K562 (cell line): ENCODE measurements around the gene RNF113B. TPM values are rescaled to one million over a fixed set of nuclear protein-coding genes. Genes with fewer than 3 reads are reported as not detected.

Source experiments
- ATAC-seq: fragments of 200-7000 bp; cut with Tn5 transposase; 3 replicates; pipeline ENCODE4 v1.9.1; 2020; ENCODE audit warnings: moderate library complexity
- Bru-seq: library from RNA; stranded (reverse); fragments of 400-500 nt; gene quantifications from one replicate; lab custom pipeline; 2021; lab: Mats Ljungman, UMichigan
- BruChase-seq, 2 experiments: library from RNA; stranded (reverse); fragments of 400-500 nt; gene quantifications; one replicate each; lab custom pipeline; 2021; lab: Mats Ljungman, UMichigan
- BruUV-seq: library from RNA; stranded (reverse); fragments of 400-500 nt; replicated peaks from 2 replicates; lab custom pipeline; 2021; lab: Mats Ljungman, UMichigan
- CTCF ChIA-PET: fragments of 300-600 bp; formaldehyde crosslinking; extraction: SDS; loops from one replicate; lab custom pipeline; 2021; ENCODE audit warnings: low intra/inter-chr PET ratio; lab: Yijun Ruan, JAX
- POLR2A ChIA-PET: fragments of 300-600, 350-650 bp; sonication (Branson Sonifier 250); formaldehyde crosslinking; extraction: SDS; loops from one replicate; lab custom pipeline; 2021; ENCODE audit warnings: antibody characterized with exemption, inconsistent platforms; lab: Yijun Ruan, JAX
- DNase-seq, 4 experiments: peaks; one replicate each; pipeline versions ENCODE4 v3.0.0 to v3.0.0-alpha.2; 2011 to 2018; ENCODE audit warnings: low spot score in 3 of 4, mixed read lengths in 3 of 4; ENCODE audit errors: extremely low read depth in 1 of 4
- FAIRE-seq: peaks from 2 replicates; lab custom pipeline; 2011; peaks lifted over from hg19 to GRCh38; lab: Jason Lieb, UNC
- H2AFZ ChIP-seq: 2 replicates; pipeline ENCODE4 v1.6.0; 2011; ENCODE audit warnings: low read depth, low read length, control low read depth, inconsistent platforms
- H3K27ac ChIP-seq: fragments of 200-600 bp; 3 replicates; pipeline ENCODE4 v1.8.0; 2011; ENCODE audit warnings: low read depth, mild to moderate bottlenecking, control low read depth, inconsistent platforms, low read length, moderate library complexity, mixed read lengths; ENCODE audit errors: extremely low read depth
- H3K27me3 ChIP-seq, 2 experiments: fragments of 300-600 bp in 1 of 2; 2 replicates in 1 of 2; 3 replicates in 1 of 2; pipeline versions ENCODE4 v1.6.0 to v1.8.0; 2011; ENCODE audit warnings: inconsistent platforms in 2 of 2, low read length in 2 of 2, mild to moderate bottlenecking in 1 of 2, mixed read lengths in 1 of 2, moderate library complexity in 1 of 2; ENCODE audit not compliant: control insufficient read depth in 2 of 2, insufficient read depth in 2 of 2
- H3K36me3 ChIP-seq: fragments of 300-600 bp; 3 replicates; pipeline ENCODE4 v1.8.0; 2011; ENCODE audit warnings: mild to moderate bottlenecking, low read length, inconsistent platforms; ENCODE audit not compliant: control insufficient read depth, insufficient read depth
- H3K4me1 ChIP-seq, 2 experiments: fragments of 200-600 bp in 1 of 2; replicated peaks in 1 of 2; 2 replicates in 1 of 2; 3 replicates in 1 of 2; pipeline versions ENCODE4 v1.5.1 to v1.8.0; 2011; ENCODE audit warnings: inconsistent platforms in 2 of 2, low read length in 2 of 2, mild to moderate bottlenecking in 1 of 2, mixed read lengths in 1 of 2, moderate library complexity in 1 of 2; ENCODE audit not compliant: control insufficient read depth in 2 of 2, insufficient read depth in 2 of 2
- H3K4me2 ChIP-seq: 2 replicates; pipeline ENCODE4 v1.6.1; 2011; ENCODE audit warnings: low read length, control low read depth, inconsistent platforms, mixed read lengths; ENCODE audit not compliant: insufficient read depth
- H3K4me3 ChIP-seq: fragments of 200-600 bp; sonication (generic), shearing (Covaris generic); 2 replicates; pipeline ENCODE4 v1.5.1; 2016; ENCODE audit warnings: control low read depth, inconsistent platforms
- H3K79me2 ChIP-seq: fragments of 200-600 bp; 3 replicates; pipeline ENCODE4 v1.8.0; 2011; ENCODE audit warnings: low read length, inconsistent platforms; ENCODE audit not compliant: control insufficient read depth, insufficient read depth
- H3K9ac ChIP-seq, 2 experiments: 2 replicates each; pipeline versions ENCODE4 v1.6.0 to v1.6.1; 2011; ENCODE audit warnings: low read depth in 2 of 2, low read length in 2 of 2, control low read depth in 1 of 2, inconsistent platforms in 1 of 2, mild to moderate bottlenecking in 1 of 2, mixed read lengths in 1 of 2; ENCODE audit not compliant: insufficient read depth in 1 of 2
- H3K9me1 ChIP-seq: one replicate; pipeline ENCODE4 v1.6.0; 2011; ENCODE audit warnings: inconsistent platforms, mild to moderate bottlenecking, low read length, moderate library complexity; ENCODE audit not compliant: control insufficient read depth, insufficient read depth
- H3K9me3 ChIP-seq: replicated peaks from 2 replicates; pipeline ENCODE4 v1.5.1; 2011; ENCODE audit warnings: low read depth, low read length, inconsistent platforms; ENCODE audit not compliant: control insufficient read depth, insufficient read depth
- H4K20me1 ChIP-seq: replicated peaks from 2 replicates; pipeline ENCODE4 v1.6.1; 2011; ENCODE audit warnings: low read length, inconsistent platforms, mixed read lengths; ENCODE audit not compliant: control insufficient read depth, insufficient read depth
- CREB1 ChIP-seq, 2 experiments: sonication (generic) in 1 of 2; formaldehyde crosslinking in 1 of 2; IDR thresholded peaks; 2 replicates each; pipeline versions ENCODE4 v1.6.1 to v1.8.0; 2012 to 2022; ENCODE audit warnings: inconsistent platforms in 1 of 2, mild to moderate bottlenecking in 1 of 2, missing genetic modification reagents in 1 of 2, moderate library complexity in 1 of 2
- KLF16 ChIP-seq: IDR thresholded peaks from 2 replicates; pipeline ENCODE4 v1.6.1; 2016; ENCODE audit warnings: antibody characterized with exemption
- MGA ChIP-seq: fragments of 450-650 bp; IDR thresholded peaks from 2 replicates; pipeline ENCODE4 v1.6.1; 2016; ENCODE audit warnings: mild to moderate bottlenecking, moderate library complexity
- SAP30 ChIP-seq: fragments of 200-600 bp; sonication (generic); IDR thresholded peaks from 2 replicates; pipeline ENCODE4 v1.6.1; 2012; ENCODE audit warnings: borderline replicate concordance, low read depth, mild to moderate bottlenecking, moderate library complexity, low read length, control low read depth, inconsistent platforms; ENCODE audit not compliant: insufficient read depth, poor library complexity, severe bottlenecking
- ZNF316 ChIP-seq: fragments of 450-650 bp; IDR thresholded peaks from 2 replicates; pipeline ENCODE4 v1.6.1; 2016
- WGBS: fragments of 100-300 bp; shearing (Covaris generic); methylation state at CpG from one replicate; pipeline ENCODE4 v1.1.6; 2016; ENCODE audit warnings: low coverage, mixed read lengths; ENCODE audit not compliant: insufficient coverage; ENCODE audit errors: missing lambda C conversion rate; 5-methylcytosine and 5-hydroxymethylcytosine counted together
- in situ Hi-C: fragments of 300-500 bp; cut with MboI; formaldehyde crosslinking; loops from 4 replicates; pipeline ENCODE4 v1.15.0; 2018; ENCODE audit warnings: inconsistent platforms, mixed read lengths
- intact Hi-C: fragments of 100-400 bp; cut with micrococcal nuclease; formaldehyde crosslinking; loops from 2 replicates; pipeline ENCODE4 v1.14.2; 2022
- long read RNA-seq, 3 experiments: library from polyadenylated mRNA in 2 of 3; library from RNA in 1 of 3; unstranded in 2 of 3; stranded (forward) in 1 of 3; transcript quantifications; one replicate each; pipeline ENCODE4 v2.0.0, GENCODE V29; 2019 to 2022
- polyA minus RNA-seq, 3 experiments: library from RNA; depleted of rRNA, polyadenylated mRNA; stranded (reverse); fragments of >200 nt; gene quantifications; 2 replicates each; pipeline ENCODE4 v1.2.3, GENCODE V29; 2011
- polyA plus RNA-seq, 8 experiments: library from polyadenylated mRNA; depleted of rRNA in 4 of 8; stranded (reverse) in 5 of 8; unstranded in 3 of 8; fragments of >200 nt; fragmentation: Nextera tagmentation in 2 of 8; fragmentation: Illumina TruSeq in 1 of 8; extraction: Ambion mirVana in 2 of 8; extraction: Trizol in 1 of 8; gene quantifications; 2 replicates each; pipeline versions ENCODE4 v1.2.1 to v1.2.3, GENCODE V29; 2011 to 2014; ENCODE audit warnings: inconsistent platforms in 1 of 8, missing spikeins in 1 of 8
- total RNA-seq, 7 experiments: library from RNA; depleted of rRNA in 6 of 7; stranded (reverse); fragments of >200 nt in 6 of 7; fragmentation: Illumina TruSeq in 2 of 7; extraction: Trizol in 2 of 7; gene quantifications; 2 replicates each; pipeline versions ENCODE4 v1.2.1 to v1.2.3, GENCODE V29; 2011 to 2021; ENCODE audit warnings: low replicate concordance in 1 of 7

RNF113B gene
- not detected in 2 replicates for total RNA-seq (2011; cell fraction: chromatin; rRNA removed; ENCODE audit: low replicate concordance)
- not detected in 2 replicates for total RNA-seq (2011; cell fraction: nucleolus; rRNA removed)
- total RNA-seq (2011; cell fraction: nucleoplasm; rRNA removed): not detected in 2 replicates
- total RNA-seq (2014; rRNA removed): not detected in 2 replicates
- not detected in 2 replicates for total RNA-seq (2014; rRNA removed; fragmentation: Illumina TruSeq; extraction: Trizol)
- 0.11 TPM in 1 of 2 replicates, not detected in the other for total RNA-seq (2015; rRNA removed; fragmentation: Illumina TruSeq; extraction: Trizol)
- total RNA-seq (2021): not detected in 2 replicates
- polyA plus RNA-seq (2011; rRNA removed): not detected in 2 replicates
- not detected in 2 replicates for polyA plus RNA-seq (2011; cell fraction: cytosol; rRNA removed)
- polyA plus RNA-seq (2011; cell fraction: nucleus; rRNA removed): not detected in 2 replicates
- 0.10 and 0.32 TPM in 2 replicates for polyA plus RNA-seq (2012)
- polyA plus RNA-seq (2014; fragmentation: Illumina TruSeq; extraction: Trizol): 0.09 TPM in 1 of 2 replicates, not detected in the other
- polyA plus RNA-seq (2014; fragmentation: Nextera tagmentation; extraction: Ambion mirVana): not detected
- polyA plus RNA-seq (2014; rRNA removed): not detected in 2 replicates
- not detected in 2 replicates for polyA minus RNA-seq (2011; rRNA and poly(A)+ RNA removed)
- polyA minus RNA-seq (2011; cell fraction: cytosol; rRNA and poly(A)+ RNA removed): not detected in 2 replicates
- polyA minus RNA-seq (2011; cell fraction: nucleus; rRNA and poly(A)+ RNA removed): not detected in 2 replicates
- Bru-seq, nascent RNA: not detected
- BruChase-seq, experiment 1, labeled RNA remaining after a 2-hour chase: percentile 23 among the genes with signal in this experiment
- not detected for BruChase-seq, experiment 2, labeled RNA remaining after a 6-hour chase
- long read RNA-seq, experiment 1, partial matches to known transcripts: 0 of 1 reads
- long read RNA-seq, experiment 1, other reads (novel, unspliced or antisense): 0 of 1 reads
- long read RNA-seq, experiment 2: 0 reads
- long read RNA-seq, experiment 3: 0 reads

GRCh38 chr13:98176777-98177608 is at the start of gene RNF113B:
RNF113B (minus strand) TSS chr13:98177269; CDS start chr13:98177236, 33 bp downstream.
- peak in 1 of 4 experiments; percentile 1 for DNase-seq
- in situ Hi-C loops: no loop called here
- H3K4me2 ChIP-seq: no peak within 1 kb of the TSS
- no peaks in the 10 kb centered on the region for H3K36me3 ChIP-seq
- no TSS peak for BruUV-seq
- H3K4me3 ChIP-seq: no peak within 1 kb of the TSS
- no peaks in the 10 kb centered on the region for H3K9me1 ChIP-seq
- H3K9me3 ChIP-seq: no peaks in the 10 kb centered on the region
- CTCF ChIA-PET: no interaction called here
- POLR2A ChIA-PET: no interaction called here
- FAIRE-seq: no peak
- H3K27me3 ChIP-seq: peaks cover 11 to 28% of the 10 kb centered on the region in 2 experiments
- no peaks in the 10 kb centered on the region for H4K20me1 ChIP-seq
- no peak within 1 kb of the TSS for H3K27ac ChIP-seq
- 7% methylated on average over 31 of the region's 58 CpGs for WGBS
- intact Hi-C loops: no loop called here
- no peaks in the 10 kb centered on the region for H3K79me2 ChIP-seq
- no peak for ATAC-seq
- no peak within 1 kb of the TSS for H2AFZ ChIP-seq
- no peak within 1 kb of the TSS for H3K9ac ChIP-seq
- peaks cover 0 to 8% of the 10 kb centered on the region in 2 experiments; a peak in 2 of 5 replicates for H3K4me1 ChIP-seq
- TF ChIP-seq CREB1 (IDR thresholded peaks at IDR 0.05) (no peak), CREB1 (CRISPR knock-in tag; IDR thresholded peaks at IDR 0.05) (0 out of 2 replicates have a peak, but pooled peaks have one; percentile 28), SAP30 (no peak), MGA (0 out of 2 replicates have a peak, but pooled peaks have one; percentile 12), ZNF316 (no peak), KLF16 (no peak)
